GM15510 (cell line): ENCODE measurements around the gene CASK.

ENCODE experiments used
- POLR2A ChIP-seq: IDR thresholded peaks from 3 replicates; pipeline ENCODE4 v1.6.1; 2011; ENCODE audit warnings: borderline replicate concordance; ENCODE audit not compliant: insufficient read length; ENCODE audit errors: extremely low read depth

The CASK gene

GRCh38 chrX:41556958-41557357, 366.4 kb downstream of the CASK start:
- no peak for TF ChIP-seq POLR2A

- TF ChIP-seq POLR2A: no peak
Observed at GRCh38 chrX:41553688-41554087, 369.7 kb downstream of the CASK start.

GRCh38 chrX:41548411-41548810, 374.9 kb downstream of the CASK start:
- no peak for TF ChIP-seq POLR2A

- no peak for TF ChIP-seq POLR2A
Observed at GRCh38 chrX:41543668-41544067, 379.7 kb downstream of the CASK start.

GRCh38 chrX:41543025-41543424, 380.3 kb downstream of the CASK start:
- TF ChIP-seq POLR2A: no peak

GRCh38 chrX:41542536-41542935, 380.8 kb downstream of the CASK start:
- no peak for TF ChIP-seq POLR2A

GRCh38 chrX:41542135-41542534, 381.2 kb downstream of the CASK start:
- no peak for TF ChIP-seq POLR2A

- no peak for TF ChIP-seq POLR2A
Observed at GRCh38 chrX:41541386-41541785, 382.0 kb downstream of the CASK start.

GRCh38 chrX:41538707-41539106, 384.6 kb downstream of the CASK start:
- TF ChIP-seq POLR2A: no peak

GRCh38 chrX:41530085-41530484, 393.3 kb downstream of the CASK start:
- no peak for TF ChIP-seq POLR2A

- TF ChIP-seq POLR2A: no peak
Observed at GRCh38 chrX:41529221-41529620, 394.1 kb downstream of the CASK start.

- TF ChIP-seq POLR2A: no peak
Observed at GRCh38 chrX:41528784-41529183, 394.6 kb downstream of the CASK start.

GRCh38 chrX:41526925-41527324, 396.4 kb downstream of the CASK start:
- TF ChIP-seq POLR2A: no peak

- TF ChIP-seq POLR2A: no peak
Observed at GRCh38 chrX:41526271-41526670, 397.1 kb downstream of the CASK start.

GRCh38 chrX:41522671-41523070, 400.7 kb downstream of the CASK start:
- TF ChIP-seq POLR2A: no peak

GRCh38 chrX:41522081-41522480, 401.3 kb downstream of the CASK start:
- no peak for TF ChIP-seq POLR2A

- no peak for TF ChIP-seq POLR2A
Observed at GRCh38 chrX:41519468-41519867, 403.9 kb downstream of the CASK start.
